ENCODE measurements around the gene KYAT1. TPM values are rescaled to one million over a fixed set of nuclear protein-coding genes. Genes with fewer than 3 reads are reported as not detected.

Gene KYAT1
- total and polyA plus RNA-seq, 2 of the 13 experiments (the other 11 are each of a cell fraction or from before 2014, with no cell fraction given), result 9.2 to 46.5 TPM

DNA sequence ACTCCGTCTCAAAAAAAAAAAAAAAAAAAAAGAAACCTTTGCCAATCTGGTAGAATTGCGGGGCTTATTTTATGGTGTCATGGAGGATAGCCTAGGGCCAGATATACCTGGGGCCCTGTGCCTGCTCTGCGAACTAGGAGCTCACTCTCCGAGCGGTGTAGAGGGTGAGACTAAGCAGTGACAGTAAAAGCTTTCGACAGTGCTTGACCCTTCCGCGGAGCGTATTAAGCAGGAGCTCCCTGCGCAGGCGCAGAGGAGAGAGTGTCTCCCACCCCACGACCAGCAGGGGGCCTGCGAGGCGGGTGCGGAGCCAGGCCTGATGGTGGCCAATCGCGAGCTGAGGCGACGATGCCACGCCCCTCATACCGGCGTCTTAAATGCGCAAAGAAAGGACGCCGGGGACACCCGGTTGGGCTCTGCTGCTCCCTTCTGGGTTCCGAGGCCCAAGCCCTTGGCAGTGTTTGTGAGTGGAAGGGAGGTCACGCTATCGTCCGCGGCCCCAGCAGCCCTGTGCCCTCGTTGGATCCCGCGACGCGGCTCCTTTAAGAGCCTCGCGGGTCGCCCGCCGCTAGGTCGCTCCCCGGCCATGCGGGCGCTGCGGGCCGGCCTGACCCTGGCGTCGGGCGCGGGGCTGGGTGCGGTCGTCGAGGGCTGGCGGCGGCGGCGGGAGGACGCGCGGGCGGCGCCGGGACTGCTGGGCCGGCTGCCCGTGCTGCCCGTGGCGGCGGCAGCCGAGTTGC is 63.5 kb downstream of the KYAT1 start, which contains the start of gene ENDOG (continued):
- TF ChIP-seq, protein P1, sequence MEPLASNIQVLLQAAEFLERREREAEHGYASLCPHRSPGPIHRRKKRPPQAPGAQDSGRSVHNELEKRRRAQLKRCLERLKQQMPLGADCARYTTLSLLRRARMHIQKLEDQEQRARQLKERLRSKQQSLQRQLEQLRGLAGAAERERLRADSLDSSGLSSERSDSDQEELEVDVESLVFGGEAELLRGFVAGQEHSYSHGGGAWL (CRISPR knock-in tag; IDR thresholded peaks at IDR 0.05), result no peak
- TF ChIP-seq, protein P2, sequence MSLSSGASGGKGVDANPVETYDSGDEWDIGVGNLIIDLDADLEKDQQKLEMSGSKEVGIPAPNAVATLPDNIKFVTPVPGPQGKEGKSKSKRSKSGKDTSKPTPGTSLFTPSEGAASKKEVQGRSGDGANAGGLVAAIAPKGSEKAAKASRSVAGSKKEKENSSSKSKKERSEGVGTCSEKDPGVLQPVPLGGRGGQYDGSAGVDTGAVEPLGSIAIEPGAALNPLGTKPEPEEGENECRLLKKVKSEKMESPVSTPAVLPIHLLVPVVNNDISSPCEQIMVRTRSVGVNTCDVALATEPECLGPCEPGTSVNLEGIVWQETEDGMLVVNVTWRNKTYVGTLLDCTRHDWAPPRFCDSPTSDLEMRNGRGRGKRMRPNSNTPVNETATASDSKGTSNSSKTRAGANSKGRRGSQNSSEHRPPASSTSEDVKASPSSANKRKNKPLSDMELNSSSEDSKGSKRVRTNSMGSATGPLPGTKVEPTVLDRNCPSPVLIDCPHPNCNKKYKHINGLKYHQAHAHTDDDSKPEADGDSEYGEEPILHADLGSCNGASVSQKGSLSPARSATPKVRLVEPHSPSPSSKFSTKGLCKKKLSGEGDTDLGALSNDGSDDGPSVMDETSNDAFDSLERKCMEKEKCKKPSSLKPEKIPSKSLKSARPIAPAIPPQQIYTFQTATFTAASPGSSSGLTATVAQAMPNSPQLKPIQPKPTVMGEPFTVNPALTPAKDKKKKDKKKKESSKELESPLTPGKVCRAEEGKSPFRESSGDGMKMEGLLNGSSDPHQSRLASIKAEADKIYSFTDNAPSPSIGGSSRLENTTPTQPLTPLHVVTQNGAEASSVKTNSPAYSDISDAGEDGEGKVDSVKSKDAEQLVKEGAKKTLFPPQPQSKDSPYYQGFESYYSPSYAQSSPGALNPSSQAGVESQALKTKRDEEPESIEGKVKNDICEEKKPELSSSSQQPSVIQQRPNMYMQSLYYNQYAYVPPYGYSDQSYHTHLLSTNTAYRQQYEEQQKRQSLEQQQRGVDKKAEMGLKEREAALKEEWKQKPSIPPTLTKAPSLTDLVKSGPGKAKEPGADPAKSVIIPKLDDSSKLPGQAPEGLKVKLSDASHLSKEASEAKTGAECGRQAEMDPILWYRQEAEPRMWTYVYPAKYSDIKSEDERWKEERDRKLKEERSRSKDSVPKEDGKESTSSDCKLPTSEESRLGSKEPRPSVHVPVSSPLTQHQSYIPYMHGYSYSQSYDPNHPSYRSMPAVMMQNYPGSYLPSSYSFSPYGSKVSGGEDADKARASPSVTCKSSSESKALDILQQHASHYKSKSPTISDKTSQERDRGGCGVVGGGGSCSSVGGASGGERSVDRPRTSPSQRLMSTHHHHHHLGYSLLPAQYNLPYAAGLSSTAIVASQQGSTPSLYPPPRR (CRISPR knock-in tag; IDR thresholded peaks at IDR 0.05; ENCODE audit: borderline replicate concordance), result no peak
- TF ChIP-seq TEAD2 (CRISPR knock-in tag; IDR thresholded peaks at IDR 0.05), result no peak
- TF ChIP-seq, protein P3, sequence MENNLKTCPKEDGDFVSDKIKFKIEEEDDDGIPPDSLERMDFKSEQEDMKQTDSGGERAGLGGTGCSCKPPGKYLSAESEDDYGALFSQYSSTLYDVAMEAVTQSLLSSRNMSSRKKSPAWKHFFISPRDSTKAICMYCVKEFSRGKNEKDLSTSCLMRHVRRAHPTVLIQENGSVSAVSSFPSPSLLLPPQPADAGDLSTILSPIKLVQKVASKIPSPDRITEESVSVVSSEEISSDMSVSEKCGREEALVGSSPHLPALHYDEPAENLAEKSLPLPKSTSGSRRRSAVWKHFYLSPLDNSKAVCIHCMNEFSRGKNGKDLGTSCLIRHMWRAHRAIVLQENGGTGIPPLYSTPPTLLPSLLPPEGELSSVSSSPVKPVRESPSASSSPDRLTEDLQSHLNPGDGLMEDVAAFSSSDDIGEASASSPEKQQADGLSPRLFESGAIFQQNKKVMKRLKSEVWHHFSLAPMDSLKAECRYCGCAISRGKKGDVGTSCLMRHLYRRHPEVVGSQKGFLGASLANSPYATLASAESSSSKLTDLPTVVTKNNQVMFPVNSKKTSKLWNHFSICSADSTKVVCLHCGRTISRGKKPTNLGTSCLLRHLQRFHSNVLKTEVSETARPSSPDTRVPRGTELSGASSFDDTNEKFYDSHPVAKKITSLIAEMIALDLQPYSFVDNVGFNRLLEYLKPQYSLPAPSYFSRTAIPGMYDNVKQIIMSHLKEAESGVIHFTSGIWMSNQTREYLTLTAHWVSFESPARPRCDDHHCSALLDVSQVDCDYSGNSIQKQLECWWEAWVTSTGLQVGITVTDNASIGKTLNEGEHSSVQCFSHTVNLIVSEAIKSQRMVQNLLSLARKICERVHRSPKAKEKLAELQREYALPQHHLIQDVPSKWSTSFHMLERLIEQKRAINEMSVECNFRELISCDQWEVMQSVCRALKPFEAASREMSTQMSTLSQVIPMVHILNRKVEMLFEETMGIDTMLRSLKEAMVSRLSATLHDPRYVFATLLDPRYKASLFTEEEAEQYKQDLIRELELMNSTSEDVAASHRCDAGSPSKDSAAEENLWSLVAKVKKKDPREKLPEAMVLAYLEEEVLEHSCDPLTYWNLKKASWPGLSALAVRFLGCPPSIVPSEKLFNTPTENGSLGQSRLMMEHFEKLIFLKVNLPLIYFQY (CRISPR knock-in tag; IDR thresholded peaks at IDR 0.05; ENCODE audit: borderline replicate concordance), result peak; percentile 77; the same call in 1 of the 2 replicates
- TF ChIP-seq, protein P4, sequence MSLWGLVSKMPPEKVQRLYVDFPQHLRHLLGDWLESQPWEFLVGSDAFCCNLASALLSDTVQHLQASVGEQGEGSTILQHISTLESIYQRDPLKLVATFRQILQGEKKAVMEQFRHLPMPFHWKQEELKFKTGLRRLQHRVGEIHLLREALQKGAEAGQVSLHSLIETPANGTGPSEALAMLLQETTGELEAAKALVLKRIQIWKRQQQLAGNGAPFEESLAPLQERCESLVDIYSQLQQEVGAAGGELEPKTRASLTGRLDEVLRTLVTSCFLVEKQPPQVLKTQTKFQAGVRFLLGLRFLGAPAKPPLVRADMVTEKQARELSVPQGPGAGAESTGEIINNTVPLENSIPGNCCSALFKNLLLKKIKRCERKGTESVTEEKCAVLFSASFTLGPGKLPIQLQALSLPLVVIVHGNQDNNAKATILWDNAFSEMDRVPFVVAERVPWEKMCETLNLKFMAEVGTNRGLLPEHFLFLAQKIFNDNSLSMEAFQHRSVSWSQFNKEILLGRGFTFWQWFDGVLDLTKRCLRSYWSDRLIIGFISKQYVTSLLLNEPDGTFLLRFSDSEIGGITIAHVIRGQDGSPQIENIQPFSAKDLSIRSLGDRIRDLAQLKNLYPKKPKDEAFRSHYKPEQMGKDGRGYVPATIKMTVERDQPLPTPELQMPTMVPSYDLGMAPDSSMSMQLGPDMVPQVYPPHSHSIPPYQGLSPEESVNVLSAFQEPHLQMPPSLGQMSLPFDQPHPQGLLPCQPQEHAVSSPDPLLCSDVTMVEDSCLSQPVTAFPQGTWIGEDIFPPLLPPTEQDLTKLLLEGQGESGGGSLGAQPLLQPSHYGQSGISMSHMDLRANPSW (CRISPR knock-in tag; IDR thresholded peaks at IDR 0.05; ENCODE audit: borderline replicate concordance), result no peak
- TF ChIP-seq, protein P5, sequence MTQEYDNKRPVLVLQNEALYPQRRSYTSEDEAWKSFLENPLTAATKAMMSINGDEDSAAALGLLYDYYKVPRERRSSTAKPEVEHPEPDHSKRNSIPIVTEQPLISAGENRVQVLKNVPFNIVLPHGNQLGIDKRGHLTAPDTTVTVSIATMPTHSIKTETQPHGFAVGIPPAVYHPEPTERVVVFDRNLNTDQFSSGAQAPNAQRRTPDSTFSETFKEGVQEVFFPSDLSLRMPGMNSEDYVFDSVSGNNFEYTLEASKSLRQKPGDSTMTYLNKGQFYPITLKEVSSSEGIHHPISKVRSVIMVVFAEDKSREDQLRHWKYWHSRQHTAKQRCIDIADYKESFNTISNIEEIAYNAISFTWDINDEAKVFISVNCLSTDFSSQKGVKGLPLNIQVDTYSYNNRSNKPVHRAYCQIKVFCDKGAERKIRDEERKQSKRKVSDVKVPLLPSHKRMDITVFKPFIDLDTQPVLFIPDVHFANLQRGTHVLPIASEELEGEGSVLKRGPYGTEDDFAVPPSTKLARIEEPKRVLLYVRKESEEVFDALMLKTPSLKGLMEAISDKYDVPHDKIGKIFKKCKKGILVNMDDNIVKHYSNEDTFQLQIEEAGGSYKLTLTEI (CRISPR knock-in tag; conservative IDR thresholded peaks at IDR 0.05), result no peak
- TF ChIP-seq NFKBIZ (CRISPR knock-in tag; IDR thresholded peaks at IDR 0.05), result no peak
- no peak for TF ChIP-seq GLI4 (CRISPR knock-in tag; IDR thresholded peaks at IDR 0.05; ENCODE audit: borderline replicate concordance)
- 0 out of 2 replicates have a peak, but pooled peaks have one; percentile 29 for TF ChIP-seq KLF11 (CRISPR knock-in tag; IDR thresholded peaks at IDR 0.05)
- TF ChIP-seq TMF1 (CRISPR knock-in tag; IDR thresholded peaks at IDR 0.05; ENCODE audit: low read depth), result no peak
- no peak for TF ChIP-seq HHEX (CRISPR knock-in tag; IDR thresholded peaks at IDR 0.05)
- TF ChIP-seq, protein P6, sequence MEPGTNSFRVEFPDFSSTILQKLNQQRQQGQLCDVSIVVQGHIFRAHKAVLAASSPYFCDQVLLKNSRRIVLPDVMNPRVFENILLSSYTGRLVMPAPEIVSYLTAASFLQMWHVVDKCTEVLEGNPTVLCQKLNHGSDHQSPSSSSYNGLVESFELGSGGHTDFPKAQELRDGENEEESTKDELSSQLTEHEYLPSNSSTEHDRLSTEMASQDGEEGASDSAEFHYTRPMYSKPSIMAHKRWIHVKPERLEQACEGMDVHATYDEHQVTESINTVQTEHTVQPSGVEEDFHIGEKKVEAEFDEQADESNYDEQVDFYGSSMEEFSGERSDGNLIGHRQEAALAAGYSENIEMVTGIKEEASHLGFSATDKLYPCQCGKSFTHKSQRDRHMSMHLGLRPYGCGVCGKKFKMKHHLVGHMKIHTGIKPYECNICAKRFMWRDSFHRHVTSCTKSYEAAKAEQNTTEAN (CRISPR knock-in tag; conservative IDR thresholded peaks at IDR 0.05), result no peak
- TF ChIP-seq ZNF12 (CRISPR knock-in tag; IDR thresholded peaks at IDR 0.05), result no peak
